Suprapubic skin (tissue), 4 donors: ENCODE results near the gene FDX1.
"Not testable (repeated sequence)": the region's sequence is repeated elsewhere in the genome, so short reads cannot be mapped to it uniquely, and the experiment has no call there.

Experiments used
- CTCF ChIP-seq, 2 donors: fragments of 200-600 bp in 1 of 2; fragments of 450-650 bp in 1 of 2; sonication (generic) in 1 of 2; IDR thresholded peaks; one replicate each; pipeline ENCODE4 v1.5.1; 2016 to 2019; ENCODE audit warnings: antibody characterized with exemption in 2 of 2, mild to moderate bottlenecking in 1 of 2, moderate library complexity in 1 of 2
- POLR2A ChIP-seq, 2 donors: fragments of 450-650 bp; IDR thresholded peaks; one replicate each; pipeline ENCODE4 v1.6.1; 2017; ENCODE audit warnings: antibody characterized with exemption in 2 of 2, mild to moderate bottlenecking in 2 of 2, moderate library complexity in 2 of 2
- POLR2AphosphoS5 ChIP-seq, 3 donors: sonication (generic); formaldehyde crosslinking; IDR thresholded peaks; one replicate each; pipeline ENCODE4 v1.6.1; 2017; ENCODE audit warnings: antibody characterized with exemption in 3 of 3

GRCh38 chr11:110388231-110388630 is 41.5 kb upstream of the FDX1 start:
- TF ChIP-seq CTCF, POLR2A, POLR2AphosphoS5 (IDR thresholded peaks at IDR 0.05): not testable (repeated sequence)
